Stimulated activated CD8-positive, alpha-beta memory T cell treated with anti-CD3 and anti-CD28 coated beads, Interleukin-4, amount 100 ng/mL, for 24 hours (primary cell): ENCODE results near the gene KDF1.
A peak's percentile ranks its signal among the peaks of the same experiment; 100 is the strongest.

Source experiments
- DNase-seq: peaks from one replicate; pipeline ENCODE4 v3.0.0-alpha.2; 2020; ENCODE audit warnings: low read depth

The KDF1 gene

DNA sequence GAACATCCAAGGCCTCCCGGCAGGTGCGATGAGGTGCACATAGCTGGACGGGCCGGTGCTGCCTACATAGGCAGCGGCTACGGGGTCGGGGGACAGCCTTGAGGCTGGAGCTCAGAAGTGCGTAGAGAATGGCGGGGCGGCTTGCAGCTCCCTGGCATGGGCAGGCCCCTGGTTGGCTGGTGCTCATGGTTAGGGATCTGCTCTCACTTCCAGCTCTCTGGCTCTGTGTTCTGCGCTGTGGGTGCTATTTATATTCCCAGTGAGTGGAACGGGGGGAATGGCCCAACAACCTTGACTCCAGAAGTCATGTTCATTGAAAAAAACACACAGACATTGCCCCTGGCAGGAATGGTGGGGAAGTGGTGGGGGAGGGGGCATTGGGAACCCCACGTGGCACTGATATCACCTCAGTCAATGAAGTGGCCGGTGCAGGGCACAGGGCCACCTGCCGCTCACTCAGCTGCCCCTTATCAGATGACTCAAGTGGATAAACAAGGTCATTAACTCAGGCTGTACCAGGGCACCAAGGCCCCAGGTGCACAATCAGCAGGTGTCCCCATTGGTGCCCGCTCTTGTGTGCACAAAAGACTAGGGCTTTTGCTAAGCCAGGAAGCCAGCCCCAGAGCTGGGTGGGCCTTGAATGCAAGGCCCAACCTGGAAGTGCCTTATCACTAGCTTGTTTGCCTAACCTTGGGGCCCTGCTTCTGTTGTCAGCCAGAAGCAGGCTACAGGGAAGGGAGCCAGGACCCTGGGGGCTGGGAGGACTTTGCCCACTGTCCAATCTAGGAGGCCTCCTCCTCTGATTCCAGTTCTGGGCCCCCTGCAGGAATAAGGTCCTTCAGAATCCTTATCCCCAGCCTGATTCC, 46.3 kb downstream of the KDF1 start, which contains the start of gene NR0B2:
TSS of gene NR0B2 (minus strand) at position 222 of the 866 bp plus-strand sequence. CDS start at position 187, 35 bp downstream.
- DNase-seq, result no peak

DNA sequence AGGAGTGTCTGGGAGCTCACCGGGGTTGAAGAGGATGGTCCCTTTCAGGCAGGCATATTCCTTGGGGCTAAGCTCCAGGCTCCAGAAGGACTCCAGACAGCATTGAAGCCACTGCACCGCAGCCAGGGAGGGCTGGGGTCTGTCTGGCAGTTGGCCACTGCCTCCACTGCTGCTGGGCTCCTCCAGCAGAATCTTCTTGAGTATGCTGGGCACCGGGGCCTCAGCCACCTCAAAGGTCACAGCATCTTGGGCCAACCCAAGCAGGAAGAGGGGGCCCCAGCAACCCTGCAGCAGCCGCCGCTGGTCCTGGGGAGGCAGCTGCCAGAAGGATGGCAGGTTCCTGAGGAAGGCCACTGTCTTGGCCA, 46.9 kb downstream of the KDF1 start:
- no peak for DNase-seq

DNA sequence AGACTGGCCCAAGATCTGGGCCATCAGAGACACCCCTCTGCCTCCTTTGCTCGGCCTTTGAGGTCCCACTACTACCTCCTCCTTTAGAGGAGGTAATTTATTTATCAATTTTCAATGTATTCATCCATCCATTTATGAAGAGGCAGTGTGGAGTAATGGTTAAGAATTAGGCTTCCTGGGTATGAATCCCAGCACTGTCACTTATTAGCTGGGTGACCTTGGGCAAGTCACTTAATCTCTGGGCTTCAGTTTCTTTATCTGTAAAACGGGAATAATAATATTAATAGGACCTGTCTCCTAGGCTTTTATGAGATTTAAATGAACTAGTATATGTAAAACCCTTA, 48.1 kb downstream of the KDF1 start:
- DNase-seq, result no peak

DNA sequence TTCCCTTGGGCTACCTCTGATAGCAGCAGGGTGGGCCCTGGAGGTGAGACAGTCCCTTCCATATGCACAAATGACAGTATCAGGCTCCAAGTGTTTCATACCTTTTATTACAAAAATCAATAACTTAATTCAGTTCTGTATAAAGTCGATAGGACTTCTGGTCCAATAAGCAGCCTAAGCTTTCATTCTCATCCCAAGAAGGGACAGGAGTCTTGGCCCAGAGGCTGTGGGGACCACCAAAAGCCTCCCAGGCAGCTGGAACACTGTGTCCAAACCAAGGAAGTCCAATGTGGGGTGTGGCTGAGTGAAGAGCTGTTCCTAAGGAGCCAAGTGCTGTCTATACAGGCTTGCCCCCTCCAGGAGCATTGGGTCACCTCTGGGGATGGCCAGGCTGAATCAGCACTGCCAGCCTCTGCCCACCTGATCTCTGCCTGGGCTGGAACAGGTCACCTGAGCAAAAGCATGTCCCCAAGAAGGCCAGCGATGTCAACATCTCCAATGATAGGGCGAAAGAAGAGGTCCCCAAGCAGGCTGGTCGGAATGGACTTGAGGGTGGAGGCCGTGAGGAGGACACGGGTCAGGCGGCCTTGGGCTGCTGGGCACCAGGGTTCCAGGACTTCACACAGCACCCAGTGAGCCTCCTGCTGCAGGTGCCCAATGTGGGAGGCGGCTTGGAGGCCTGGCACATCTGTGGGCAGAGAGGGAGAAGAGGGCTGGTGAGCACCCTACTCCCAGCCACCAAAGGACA, 48.7 kb downstream of the KDF1 start:
- no peak for DNase-seq

DNA sequence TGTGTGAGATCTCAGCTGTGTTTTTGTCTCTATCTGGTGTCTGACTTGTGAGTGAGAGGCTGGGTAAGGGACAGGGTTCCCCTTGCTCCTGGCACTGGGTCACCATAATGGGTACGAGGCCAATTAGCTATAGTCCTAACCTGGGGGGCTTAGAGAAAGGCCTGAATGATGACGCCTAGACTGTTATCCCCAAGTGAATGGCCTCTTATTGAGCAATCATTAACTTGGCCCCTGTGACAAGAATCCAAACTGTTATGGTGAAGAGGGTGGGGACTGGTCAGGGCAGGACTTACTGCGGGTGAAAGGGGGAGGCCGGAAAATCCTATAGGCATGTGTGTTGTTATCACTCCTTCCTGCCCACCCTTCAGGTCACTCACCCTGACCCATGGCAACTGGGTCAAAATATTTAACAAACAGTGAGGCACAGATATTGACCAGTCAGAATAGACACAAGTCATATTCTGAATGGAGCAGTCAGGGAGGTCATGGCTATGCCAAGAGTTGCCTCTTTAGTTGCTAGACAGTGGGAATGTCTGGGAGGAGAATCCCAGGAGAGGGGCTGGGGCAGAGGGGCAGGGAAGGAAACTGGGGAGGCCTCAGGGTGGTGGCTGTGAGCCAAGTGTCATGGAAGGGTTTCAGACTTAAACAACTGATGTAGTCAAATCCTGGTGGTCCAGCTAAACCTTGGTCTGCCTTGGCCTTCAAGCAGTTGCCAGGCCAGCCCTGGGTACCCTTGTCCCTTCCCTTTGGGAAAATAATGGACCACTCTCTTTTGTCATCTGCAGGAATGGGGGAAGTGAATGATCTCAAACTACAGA, 49.7 kb downstream of the KDF1 start:
- DNase-seq, result no peak

DNA sequence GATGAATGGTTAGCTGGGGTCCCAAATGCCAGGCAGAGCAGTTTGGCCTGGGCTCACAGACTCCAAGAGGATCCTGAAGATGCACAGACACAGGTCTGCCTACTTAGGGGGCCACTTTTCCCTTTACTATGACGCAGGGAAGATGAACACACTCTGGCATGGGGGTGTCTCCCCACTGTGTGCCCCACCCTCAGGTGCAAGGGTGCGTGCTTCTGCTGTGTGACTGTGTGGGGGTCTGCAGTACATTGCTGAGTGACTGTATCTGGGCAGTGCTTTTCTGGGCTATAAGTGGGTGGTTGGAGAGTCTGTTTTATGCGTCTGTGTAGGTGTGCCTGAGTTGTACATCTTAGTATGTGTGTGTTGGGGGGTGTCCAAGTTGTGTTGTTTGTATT, 50.3 kb downstream of the KDF1 start:
- DNase-seq, result no peak

DNA sequence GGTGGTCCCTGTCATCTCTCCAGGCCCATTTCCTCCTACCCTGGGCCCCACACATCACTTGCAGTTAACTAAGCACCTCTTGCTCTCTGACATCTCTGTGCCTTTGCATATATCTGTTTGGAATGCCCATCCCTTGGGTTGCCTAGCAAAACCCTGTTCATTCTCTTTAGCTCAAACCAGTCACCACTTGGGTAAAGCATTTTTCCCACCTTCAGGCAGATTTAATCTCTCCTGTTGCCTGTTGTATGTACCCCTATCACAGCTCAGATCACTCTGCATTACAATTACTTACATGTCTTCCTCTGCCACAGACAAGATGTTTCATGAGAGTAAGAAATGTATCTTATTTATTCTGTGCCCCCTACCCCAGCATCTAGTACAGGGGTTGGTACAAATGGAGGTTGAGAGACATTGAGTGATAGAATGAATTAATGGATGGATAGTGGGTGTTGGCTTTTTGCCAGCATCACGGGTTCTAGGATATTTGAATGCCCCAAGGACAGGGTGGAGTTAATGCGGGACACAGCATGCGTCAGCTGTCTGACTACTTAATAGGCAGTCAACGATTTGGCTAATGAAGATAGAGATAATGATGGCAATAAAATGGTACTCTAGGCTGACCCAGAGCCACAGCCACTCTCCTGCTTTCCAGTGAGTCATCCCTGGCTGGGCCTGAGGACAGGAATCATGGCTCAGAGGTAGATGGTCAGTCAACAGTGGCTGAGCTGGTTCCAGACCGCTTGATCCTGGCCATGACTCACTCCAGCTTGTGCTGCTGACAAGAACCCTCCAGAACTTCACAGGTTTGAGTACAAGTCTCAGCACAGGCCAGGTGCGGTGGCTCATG, 53.0 kb downstream of the KDF1 start:
- no peak for DNase-seq

DNA sequence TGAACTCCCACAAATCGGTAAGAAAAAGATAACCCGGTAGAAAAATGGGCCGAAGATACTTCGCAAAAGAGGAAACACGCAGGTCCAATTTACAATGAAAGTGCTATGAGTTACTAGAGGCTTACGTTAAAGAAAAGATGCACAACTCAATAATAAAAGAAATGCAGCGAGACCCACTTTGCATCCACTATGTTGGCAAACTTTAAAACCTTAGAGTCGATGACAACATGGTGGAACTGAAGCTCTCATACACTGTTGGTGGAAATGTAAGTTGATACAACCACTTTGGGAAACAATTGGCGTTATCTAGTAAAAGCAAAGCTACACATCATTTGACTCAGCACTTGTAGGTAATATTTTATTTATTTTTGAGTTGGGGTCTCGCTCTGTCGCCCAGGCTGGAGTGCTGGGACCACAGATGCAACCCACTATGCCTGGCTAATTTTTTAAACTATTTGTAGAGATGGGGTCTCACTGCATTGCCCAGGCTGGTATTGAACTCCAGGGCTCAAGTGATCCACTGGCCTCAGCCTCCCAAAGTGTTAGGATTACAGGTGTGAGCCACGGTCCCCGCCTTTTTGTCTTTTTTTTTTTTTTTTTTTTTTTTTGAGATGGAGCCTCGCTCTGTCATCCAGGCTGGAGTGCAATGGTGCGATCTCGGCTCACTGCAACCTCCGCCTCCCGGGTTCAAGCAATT, 59.3 kb downstream of the KDF1 start:
- DNase-seq, result no peak

DNA sequence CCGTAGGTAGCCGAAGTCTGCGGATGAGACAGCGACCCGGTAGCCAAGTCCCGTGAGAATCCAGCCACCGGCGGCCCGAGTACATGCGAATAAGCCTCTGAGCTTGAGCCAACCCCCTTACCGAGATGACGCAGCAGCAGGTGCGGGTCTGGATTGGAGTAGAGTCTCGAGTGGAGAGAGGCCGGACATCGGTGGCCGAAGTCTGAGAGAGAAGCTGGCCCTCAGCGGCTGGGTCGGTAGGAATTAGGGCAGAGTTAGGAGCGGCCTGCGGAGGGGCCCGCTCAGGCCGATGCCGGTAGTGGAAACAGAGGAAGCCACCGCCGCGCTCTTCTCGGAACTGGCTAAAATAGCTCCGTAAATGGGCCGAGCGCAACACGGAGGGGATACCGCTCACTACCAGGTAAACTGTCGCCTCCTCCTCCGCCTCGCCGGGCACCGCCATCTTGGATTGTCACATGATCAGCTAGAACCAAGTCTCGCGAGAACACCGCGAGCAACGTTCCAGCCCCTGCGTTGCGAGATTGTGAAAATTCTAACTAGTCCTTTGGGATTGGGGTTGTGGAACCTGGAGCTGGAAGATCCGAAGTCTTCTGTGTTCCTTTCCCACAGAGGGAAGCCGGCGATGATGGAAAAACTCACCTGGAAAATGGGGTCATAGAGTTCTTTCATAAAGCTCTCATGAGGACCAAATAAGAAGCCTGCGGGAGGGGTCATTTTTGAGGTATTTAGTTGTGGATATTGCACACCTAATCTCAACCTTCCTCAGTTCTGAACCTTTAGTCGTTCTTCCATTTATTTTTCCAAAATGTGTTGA, 60.1 kb downstream of the KDF1 start, which contains the start of gene GPATCH3:
TSS of gene GPATCH3 (minus strand) at position 467 of the 814 bp plus-strand sequence. CDS start at position 442, 25 bp downstream.
- DNase-seq, result peak; percentile 76
